HG03039 (cell line): ENCODE measurements around the gene TEX29.

ENCODE experiments used
- ATAC-seq: cut with Tn5 transposase; IDR thresholded peaks from one replicate; pipeline ENCODE4 v1.9.1; 2021; ENCODE audit warnings: mild to moderate bottlenecking, moderate library complexity; ENCODE audit not compliant: unreplicated experiment

TEX29 gene

DNA sequence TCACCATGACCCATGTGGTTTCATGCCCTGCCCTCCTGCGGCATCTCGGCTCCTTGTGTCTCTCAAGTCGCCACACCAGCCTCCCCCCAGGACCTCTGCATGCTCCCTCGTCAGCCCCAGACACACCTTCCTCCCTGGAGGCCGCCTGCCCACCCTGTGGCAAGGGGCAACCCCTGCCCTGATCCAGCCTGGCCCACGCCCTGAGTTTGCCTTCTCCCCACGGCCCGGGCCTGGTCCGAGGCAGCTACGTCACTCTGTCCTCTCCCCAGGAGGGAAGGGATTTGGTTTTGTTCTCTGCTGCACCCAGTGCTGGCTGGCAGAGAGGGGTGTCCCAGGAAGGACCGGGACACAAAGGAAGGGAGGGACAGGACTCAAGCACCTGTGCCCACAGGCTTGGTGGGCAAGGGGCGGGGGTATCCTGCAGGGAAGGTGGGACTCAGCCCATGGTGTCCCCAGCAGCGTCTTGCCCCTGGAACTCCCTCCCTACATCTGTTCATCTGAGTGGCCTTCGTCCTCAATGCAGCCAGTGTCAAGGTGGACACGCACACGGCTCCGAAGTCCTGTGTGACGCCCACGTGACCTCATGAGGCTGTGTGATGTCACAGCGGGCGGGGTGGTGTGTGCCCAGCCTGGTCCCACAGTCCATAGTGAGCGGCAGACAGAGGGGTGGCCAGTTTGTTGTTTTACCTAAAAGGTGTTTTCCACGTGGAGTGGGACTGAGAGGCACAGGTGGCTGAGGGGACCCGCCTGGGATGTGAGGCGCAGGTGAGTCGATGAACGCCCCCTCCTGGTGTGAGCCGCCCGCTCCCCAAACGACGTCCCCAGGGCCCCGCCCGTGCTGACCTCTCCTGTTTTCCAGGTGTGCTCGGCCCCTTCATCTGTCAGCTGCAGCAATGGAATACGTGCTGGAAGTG is at the start of gene TEX29:
Gene TEX29, plus strand, starts transcription at position 645 of the 914 bp plus-strand sequence. Its CDS starts 249 bp downstream, at position 894.
- ATAC-seq, result no peak

DNA sequence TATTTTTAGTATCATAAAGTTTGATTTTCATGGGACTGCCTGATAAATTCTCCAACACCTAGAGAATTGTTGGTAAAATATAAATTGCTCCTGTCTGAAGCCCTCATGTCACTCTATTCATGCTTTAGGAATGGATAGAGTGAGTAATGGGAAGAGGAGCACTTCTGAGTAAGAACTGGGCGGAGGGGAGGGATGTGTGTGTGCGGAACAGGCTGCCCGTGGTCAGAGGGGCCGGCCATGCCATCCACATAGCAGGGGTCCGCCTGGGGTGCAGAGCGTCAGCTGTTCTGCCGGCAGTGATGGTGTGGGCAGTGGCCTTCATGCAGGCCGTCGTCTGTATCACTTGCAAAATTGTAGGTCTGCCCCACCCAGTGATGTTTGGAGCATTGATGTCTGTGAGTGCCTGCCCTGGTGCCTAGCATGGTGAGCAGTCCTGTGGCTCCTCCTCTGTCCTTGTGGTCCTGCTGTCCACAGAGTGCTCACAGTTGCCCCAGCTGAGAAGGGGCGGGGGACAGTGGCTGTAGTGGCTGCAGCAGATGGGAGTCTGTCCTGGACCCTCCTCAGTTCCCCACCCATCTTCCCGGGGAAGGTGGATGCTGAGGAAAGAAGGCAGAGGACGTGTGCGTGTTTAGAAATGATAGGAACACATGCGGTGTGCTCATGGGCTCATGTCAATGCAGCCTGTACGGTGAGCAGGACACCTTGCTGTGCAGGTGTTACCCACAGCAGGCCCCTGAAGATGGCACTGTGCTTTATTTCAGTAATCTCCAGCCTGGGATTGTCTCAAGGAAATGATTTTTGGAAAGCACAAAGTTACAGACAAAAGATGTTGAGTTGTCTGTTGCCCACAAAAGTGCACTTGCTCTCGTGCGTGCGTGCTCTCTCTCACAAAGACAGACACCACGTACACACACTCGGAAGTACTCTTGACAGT is 49.4 kb upstream of the TEX29 start:
- ATAC-seq, result no peak

GRCh38 chr13:111272117-111272516 is 48.3 kb upstream of the TEX29 start:
- ATAC-seq, result no peak

GRCh38 chr13:111275382-111275781 is 45.1 kb upstream of the TEX29 start:
- no peak for ATAC-seq

DNA sequence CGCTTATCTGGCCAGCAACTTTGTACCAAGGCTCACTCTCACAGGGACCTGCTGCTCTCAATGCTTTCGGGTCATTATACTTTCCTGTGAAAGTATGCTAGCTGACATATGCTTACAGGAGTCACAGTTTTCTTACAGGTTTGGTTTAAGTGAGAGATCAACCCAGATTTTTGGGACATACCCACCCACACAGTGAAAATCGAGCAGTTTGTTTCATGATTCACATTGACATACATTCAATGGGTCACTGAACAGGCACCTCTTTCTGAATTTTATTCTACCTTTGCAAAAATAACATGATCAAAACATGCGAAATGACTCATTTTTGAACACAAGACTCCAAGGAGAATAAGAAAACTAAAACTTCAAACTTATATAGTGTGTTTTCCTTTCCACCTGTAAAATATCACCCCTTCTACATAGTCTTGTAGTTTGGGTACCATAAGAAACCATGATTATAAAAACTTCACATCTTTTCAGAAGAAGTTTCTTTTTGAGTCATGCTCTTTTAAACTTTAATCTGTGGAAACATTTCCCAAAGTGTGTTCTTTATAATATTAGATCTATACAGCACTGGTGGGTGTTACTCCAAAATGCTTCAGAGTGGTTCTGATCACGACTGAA is 44.3 kb upstream of the TEX29 start:
- ATAC-seq, result no peak

GRCh38 chr13:111278258-111278657 is 42.2 kb upstream of the TEX29 start:
- ATAC-seq, result no peak

DNA sequence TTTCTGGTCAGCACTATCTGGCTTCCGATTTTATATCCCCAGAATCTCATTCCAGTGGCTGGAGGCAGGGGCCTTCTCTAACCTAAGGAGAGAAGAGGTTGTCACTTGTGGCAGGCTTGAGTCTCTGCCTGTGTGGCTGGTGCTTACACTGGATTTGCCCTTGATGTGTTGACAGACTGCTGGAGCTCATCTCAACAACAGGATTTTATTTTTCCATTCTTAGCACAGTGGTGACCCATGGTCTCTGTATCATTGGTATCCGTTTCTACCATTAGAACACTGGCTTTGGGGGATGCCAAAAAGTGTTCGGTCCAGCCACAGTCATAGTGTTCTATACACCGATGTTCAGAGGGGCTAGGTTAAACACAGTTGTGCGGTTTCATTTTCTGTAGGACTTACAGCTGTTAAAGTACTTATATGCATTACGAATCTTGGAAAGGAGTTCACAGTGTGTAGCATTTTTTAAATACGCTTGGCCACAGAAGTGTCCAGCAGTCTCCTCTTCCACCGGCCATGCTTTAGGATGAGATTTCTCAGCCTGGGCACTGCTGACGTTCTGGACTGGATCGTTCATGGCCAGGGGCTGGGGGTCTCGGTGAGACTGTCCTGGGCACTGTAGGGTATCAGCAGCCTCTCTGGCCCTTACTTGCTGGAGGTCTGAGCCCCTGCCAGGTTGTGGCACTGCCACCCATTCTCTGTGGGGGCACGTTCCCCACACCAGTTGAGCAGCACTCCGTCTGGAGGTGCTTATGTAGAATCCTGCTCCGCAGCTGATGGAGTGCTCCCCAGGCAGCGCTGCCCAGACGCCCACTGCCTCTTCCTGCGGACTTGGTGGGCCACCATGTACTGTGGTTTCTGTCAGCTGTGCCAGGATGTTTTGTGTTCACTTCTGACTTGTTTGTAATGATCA is 41.4 kb upstream of the TEX29 start:
- ATAC-seq, result no peak

GRCh38 chr13:111280226-111280625 is 40.2 kb upstream of the TEX29 start:
- ATAC-seq, result no peak

DNA sequence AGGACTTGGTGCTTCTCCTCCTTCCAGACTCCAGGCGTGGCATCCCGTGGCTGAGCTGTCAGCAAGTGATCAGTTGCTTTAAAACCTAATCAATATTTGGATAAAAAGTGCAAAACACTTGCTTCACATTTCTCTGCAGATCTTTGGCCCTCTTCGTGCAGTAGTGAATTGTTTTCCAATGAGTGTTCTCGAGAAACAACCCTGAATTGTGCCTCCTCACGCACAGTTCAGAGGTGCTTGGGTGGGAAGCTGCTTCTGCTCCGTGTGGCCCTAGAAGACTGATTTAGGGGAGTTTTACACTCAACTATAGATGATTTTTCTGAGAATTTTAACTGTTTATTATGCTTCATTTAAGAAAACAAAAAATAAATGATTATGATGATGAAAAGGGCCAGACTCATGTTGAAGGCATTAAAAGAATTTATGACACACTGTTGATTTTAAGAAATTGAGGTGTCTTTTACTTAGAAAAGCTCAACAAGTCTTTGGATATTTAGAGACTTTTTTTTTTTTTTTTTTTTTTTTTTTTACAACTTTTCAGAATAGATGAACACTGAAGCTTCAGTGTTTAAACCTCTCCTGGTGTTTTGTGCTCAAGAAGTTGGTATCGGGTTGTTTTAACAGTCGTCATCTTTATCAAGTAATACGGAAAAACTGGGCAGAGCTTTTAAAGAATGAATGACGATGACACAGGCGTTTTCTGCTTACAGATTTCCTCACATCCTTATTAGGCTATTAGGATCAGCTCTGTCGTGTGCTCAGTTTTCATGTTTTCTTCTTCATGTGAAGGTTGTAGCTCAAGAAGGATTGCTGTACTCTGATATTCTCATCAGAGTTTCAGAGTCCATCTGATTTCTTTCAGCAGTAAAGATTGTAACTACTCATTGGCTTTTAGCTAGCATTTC is 39.5 kb upstream of the TEX29 start:
- ATAC-seq, result no peak

GRCh38 chr13:111281751-111282311 is 38.6 kb upstream of the TEX29 start:
- no peak for ATAC-seq

DNA sequence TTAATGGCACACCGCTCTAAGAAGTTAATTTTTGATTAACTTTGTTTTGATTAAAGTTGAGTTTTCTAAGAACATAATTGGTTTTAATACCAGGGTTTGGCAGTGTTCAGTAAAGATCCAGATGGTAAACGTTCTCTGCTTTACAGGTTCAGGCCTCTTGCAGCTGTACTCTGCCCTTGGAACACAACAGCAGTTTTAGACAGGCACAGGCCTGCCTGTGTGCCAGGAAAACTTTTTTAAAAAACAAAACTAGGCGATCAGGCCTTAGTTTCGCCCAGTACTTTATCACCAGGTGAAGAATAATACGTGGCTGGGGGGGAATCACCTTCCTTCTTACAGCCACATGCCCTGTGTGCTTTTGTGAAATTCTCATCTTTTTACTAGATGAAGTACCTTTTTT is 38.0 kb upstream of the TEX29 start:
- ATAC-seq, result no peak

DNA sequence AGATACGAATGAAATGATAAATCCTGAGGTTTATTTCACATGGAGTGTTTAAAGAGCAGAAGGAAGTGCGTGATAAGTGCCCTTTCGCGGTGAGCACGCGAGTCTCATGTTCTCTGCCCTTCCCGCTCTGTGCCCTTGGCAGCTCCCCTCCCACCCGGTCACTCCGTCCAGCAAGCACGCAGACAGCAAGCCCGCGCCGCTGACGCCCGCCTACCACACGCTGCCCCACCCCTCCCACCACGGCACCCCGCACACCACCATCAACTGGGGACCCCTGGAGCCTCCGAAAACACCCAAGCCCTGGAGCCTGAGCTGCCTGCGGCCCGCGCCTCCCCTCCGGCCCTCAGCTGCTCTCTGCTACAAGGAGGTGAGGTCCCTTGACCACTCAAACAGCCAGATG is 37.4 kb upstream of the TEX29 start:
- ATAC-seq, result no peak

DNA sequence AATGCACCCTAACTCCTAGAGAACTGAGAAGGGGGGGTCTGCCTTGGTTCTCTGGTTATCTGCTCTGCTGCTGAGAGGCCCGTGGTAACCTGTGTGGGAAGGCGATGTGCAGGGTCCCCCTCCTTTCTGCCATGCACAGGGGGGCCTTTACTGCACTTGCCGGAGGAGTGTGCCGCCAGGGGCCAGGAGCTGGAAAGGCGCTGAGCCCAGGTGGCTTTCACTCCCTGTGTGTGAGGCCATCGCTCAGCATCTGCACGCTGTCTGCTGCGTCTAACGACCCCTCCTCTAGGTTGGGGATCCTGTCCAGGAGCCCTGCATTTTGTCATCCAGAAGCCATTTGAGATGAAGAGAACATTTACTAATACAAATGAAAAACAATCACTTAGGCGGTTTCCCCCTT is 37.0 kb upstream of the TEX29 start:
- no peak for ATAC-seq

DNA sequence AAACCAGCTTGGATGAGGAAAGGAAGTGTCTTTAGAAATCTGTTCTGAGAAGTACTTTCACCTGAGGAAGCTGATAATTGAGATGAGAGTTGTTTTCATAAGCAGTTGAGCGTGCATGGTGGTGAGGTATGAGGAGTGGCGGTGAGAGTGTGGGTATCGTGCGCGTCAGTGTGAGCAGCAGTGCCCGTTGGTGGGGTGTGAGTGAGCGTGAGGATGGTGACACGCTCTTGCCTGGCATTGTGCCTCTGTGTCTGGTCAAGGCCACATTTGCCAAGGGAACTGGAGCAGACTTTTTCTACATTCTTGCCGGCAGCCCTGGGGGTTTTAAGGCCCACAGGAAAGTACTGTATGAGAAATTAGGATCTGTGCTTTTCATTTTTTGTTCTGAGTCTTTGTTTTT is 36.5 kb upstream of the TEX29 start:
- no peak for ATAC-seq

- ATAC-seq, result no peak
Observed at GRCh38 chr13:111284565-111284964, 35.9 kb upstream of the TEX29 start.

GRCh38 chr13:111286162-111286561 is 34.3 kb upstream of the TEX29 start:
- no peak for ATAC-seq

DNA sequence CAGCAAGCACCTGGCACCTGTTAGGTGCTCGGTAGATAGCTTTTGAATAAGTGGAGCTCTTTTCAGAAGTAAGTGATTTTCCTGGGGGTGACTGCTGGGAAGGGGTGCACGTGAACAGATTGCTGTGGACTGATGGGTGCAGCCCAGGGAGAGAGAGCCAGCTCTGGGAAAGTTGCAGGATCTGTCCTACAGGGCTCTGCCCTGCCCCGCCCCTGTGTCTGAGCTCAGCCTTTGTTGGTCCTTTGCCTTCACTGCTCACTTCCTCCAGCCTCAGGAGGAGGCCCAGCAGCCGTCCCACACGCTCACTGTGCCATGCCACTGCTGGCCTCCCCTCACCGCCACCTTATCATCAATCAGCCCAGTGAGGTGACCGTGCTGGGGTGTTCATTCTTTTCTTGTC is 33.7 kb upstream of the TEX29 start:
- no peak for ATAC-seq

DNA sequence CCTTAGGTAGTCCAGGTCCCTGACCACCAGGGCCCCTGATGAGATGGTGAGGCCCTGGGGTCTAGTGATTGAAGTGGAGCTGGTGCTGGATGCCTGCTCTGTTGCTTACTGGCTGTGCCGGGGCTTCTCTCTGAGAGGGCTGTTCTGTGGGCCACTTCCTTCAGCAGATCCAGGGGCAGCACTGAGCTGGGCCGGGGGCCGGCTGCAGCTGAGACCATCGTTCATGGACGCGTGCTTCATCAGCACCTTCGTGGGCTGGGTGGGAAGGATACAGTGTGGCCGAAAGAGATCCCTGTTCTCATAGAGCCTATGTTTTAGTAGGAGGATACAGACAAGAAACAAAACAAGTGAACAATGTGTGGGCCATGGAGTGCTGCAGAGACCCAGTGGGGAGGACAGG is 33.2 kb upstream of the TEX29 start:
- ATAC-seq, result no peak

- ATAC-seq, result no peak
Observed at GRCh38 chr13:111288276-111288675, 32.2 kb upstream of the TEX29 start.
